ENCODE measurements around the gene BTG3. TPM values are rescaled to one million over a fixed set of nuclear protein-coding genes. Genes with fewer than 3 reads are reported as not detected.

Gene BTG3
- total RNA-seq, 2 experiments from 2014 or later, result 81.9 to 84.0 TPM

GRCh38 chr21:17560377-17561025 is 52.2 kb downstream of the BTG3 start:
- Mint-ChIP-seq H3K9me3 (no peaks in the 10 kb centered on the region), H3K36me3 (ENCODE audit: low read depth) (no peaks in the 10 kb centered on the region), H3K4me3 (no peak overlapping the region), H3K27ac (no peak overlapping the region), H3K4me1 (ENCODE audit: low read depth) (no peaks in the 10 kb centered on the region), H3K27me3 (no peaks in the 10 kb centered on the region)
- intact Hi-C loops (cut with DNase I, micrococcal nuclease), result no loop called here
- Histone ChIP-seq H3K27me3 (ENCODE audit: control insufficient read depth in 1 of 2, insufficient read depth in 2 of 2, low read length in 2 of 2) (no peaks in the 10 kb centered on the region), H3K36me3 (ENCODE audit: insufficient read depth, low read length) (no peaks in the 10 kb centered on the region), H3K4me1 (ENCODE audit: insufficient read depth, low read length) (no peaks in the 10 kb centered on the region), H3K4me3 (ENCODE audit: low read length) (no peak overlapping the region), H3K9me3 (ENCODE audit: control insufficient read depth in 1 of 2, insufficient read depth in 1 of 2, low read length in 2 of 2) (no peaks in the 10 kb centered on the region), H3K27ac (ENCODE audit: low read depth in 1 of 2, low read length in 2 of 2) (no peak overlapping the region)
- DNase-seq (no peak), ATAC-seq (ENCODE audit: poor library complexity) (no peak)
- no peak for TF ChIP-seq CTCF (IDR thresholded peaks at IDR 0.05)
- ChIA-PET CTCF (interaction anchor here (0.9 kb wide), 1 partner anchor 16 kb away, joined by 5 read pairs; no protein-coding TSS in a partner anchor), POLR2A (no interaction called here)

- Mint-ChIP-seq H3K4me3 (no peak overlapping the region), H3K27me3 (no peaks in the 10 kb centered on the region), H3K36me3 (ENCODE audit: low read depth) (no peaks in the 10 kb centered on the region), H3K4me1 (ENCODE audit: low read depth) (no peaks in the 10 kb centered on the region), H3K27ac (no peak overlapping the region), H3K9me3 (no peaks in the 10 kb centered on the region)
- H3K4me1 ChIP-seq (ENCODE audit: insufficient read depth, low read length), result no peaks in the 10 kb centered on the region
- no peak for TF ChIP-seq CTCF (IDR thresholded peaks at IDR 0.05)
- intact Hi-C loops (cut with DNase I, micrococcal nuclease), result no loop called here
- CTCF ChIA-PET, result no interaction called here
- no peaks in the 10 kb centered on the region for H3K9me3 ChIP-seq (ENCODE audit: control insufficient read depth in 1 of 2, insufficient read depth in 1 of 2, low read length in 2 of 2)
- POLR2A ChIA-PET, result no interaction called here
- ATAC-seq (ENCODE audit: poor library complexity) (no peak), DNase-seq (no peak)
- H3K36me3 ChIP-seq (ENCODE audit: insufficient read depth, low read length), result no peaks in the 10 kb centered on the region
- H3K27me3 ChIP-seq (ENCODE audit: control insufficient read depth in 1 of 2, insufficient read depth in 2 of 2, low read length in 2 of 2), result no peaks in the 10 kb centered on the region
- no peak overlapping the region for H3K27ac ChIP-seq (ENCODE audit: low read depth in 1 of 2, low read length in 2 of 2)
- no peak overlapping the region for H3K4me3 ChIP-seq (ENCODE audit: low read length)
Measured at GRCh38 chr21:17554679-17555465, 57.8 kb downstream of the BTG3 start.

GRCh38 chr21:17554120-17554519 is 58.6 kb downstream of the BTG3 start:
- H3K4me3 ChIP-seq (ENCODE audit: low read length), result no peak overlapping the region
- no peak overlapping the region for H3K27ac ChIP-seq (ENCODE audit: low read depth in 1 of 2, low read length in 2 of 2)
- no peaks in the 10 kb centered on the region for H3K27me3 ChIP-seq (ENCODE audit: control insufficient read depth in 1 of 2, insufficient read depth in 2 of 2, low read length in 2 of 2)
- H3K36me3 Mint-ChIP-seq (ENCODE audit: low read depth), result no peaks in the 10 kb centered on the region
- no peaks in the 10 kb centered on the region for H3K9me3 Mint-ChIP-seq
- no peak overlapping the region for H3K27ac Mint-ChIP-seq
- H3K4me3 Mint-ChIP-seq, result no peak overlapping the region
- H3K4me1 Mint-ChIP-seq (ENCODE audit: low read depth), result no peaks in the 10 kb centered on the region
- H3K27me3 Mint-ChIP-seq, result no peaks in the 10 kb centered on the region
- H3K36me3 ChIP-seq (ENCODE audit: insufficient read depth, low read length), result no peaks in the 10 kb centered on the region
- POLR2A ChIA-PET, result no interaction called here
- intact Hi-C loops (cut with DNase I, micrococcal nuclease), result no loop called here
- no peak for TF ChIP-seq CTCF (IDR thresholded peaks at IDR 0.05)
- DNase-seq (no peak), ATAC-seq (ENCODE audit: poor library complexity) (no peak)
- no peaks in the 10 kb centered on the region for H3K9me3 ChIP-seq (ENCODE audit: control insufficient read depth in 1 of 2, insufficient read depth in 1 of 2, low read length in 2 of 2)
- CTCF ChIA-PET, result no interaction called here
- H3K4me1 ChIP-seq (ENCODE audit: insufficient read depth, low read length), result no peaks in the 10 kb centered on the region

Data from CD4-positive, alpha-beta T cell (primary cell).